Liver (tissue), 3 donors: ENCODE results near the gene RDH12.

Experiments used
- GABPA ChIP-seq, 2 donors: IDR thresholded peaks in 1 of 2; conservative IDR thresholded peaks in 1 of 2; 2 replicates each; pipeline ENCODE4 v1.6.1; 2016; ENCODE audit warnings: antibody characterized with exemption in 2 of 2, mild to moderate bottlenecking in 1 of 2, moderate library complexity in 1 of 2
- HNF4G ChIP-seq: IDR thresholded peaks from 2 replicates; pipeline ENCODE4 v1.6.1; 2016; ENCODE audit warnings: antibody characterized with exemption
- TF ChIP-seq, protein P1 (sequence below): fragments of 150-350 bp; IDR thresholded peaks from 2 replicates; pipeline ENCODE4 v1.5.1; 2017; ENCODE audit warnings: improper control_type of control experiment, low read depth, low read length; ENCODE audit not compliant: missing input control
- TF ChIP-seq, protein P2 (sequence below): IDR thresholded peaks from 2 replicates; pipeline ENCODE4 v1.6.1; 2016; ENCODE audit warnings: antibody characterized with exemption
- TF ChIP-seq, protein P3 (sequence below): IDR thresholded peaks from 2 replicates; pipeline ENCODE4 v1.6.1; 2016; ENCODE audit warnings: antibody characterized with exemption
- donor health status: healthy.
- donor health status: healthy.

- TF ChIP-seq, protein P1, sequence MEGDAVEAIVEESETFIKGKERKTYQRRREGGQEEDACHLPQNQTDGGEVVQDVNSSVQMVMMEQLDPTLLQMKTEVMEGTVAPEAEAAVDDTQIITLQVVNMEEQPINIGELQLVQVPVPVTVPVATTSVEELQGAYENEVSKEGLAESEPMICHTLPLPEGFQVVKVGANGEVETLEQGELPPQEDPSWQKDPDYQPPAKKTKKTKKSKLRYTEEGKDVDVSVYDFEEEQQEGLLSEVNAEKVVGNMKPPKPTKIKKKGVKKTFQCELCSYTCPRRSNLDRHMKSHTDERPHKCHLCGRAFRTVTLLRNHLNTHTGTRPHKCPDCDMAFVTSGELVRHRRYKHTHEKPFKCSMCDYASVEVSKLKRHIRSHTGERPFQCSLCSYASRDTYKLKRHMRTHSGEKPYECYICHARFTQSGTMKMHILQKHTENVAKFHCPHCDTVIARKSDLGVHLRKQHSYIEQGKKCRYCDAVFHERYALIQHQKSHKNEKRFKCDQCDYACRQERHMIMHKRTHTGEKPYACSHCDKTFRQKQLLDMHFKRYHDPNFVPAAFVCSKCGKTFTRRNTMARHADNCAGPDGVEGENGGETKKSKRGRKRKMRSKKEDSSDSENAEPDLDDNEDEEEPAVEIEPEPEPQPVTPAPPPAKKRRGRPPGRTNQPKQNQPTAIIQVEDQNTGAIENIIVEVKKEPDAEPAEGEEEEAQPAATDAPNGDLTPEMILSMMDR = no peak
- TF ChIP-seq HNF4G (no peak), GABPA (IDR thresholded peaks at IDR 0.05 in 1 of 2, conservative IDR thresholded peaks at IDR 0.05 in 1 of 2) (no peak)
- TF ChIP-seq, protein P2, sequence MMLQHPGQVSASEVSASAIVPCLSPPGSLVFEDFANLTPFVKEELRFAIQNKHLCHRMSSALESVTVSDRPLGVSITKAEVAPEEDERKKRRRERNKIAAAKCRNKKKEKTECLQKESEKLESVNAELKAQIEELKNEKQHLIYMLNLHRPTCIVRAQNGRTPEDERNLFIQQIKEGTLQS = no peak
- TF ChIP-seq, protein P3, sequence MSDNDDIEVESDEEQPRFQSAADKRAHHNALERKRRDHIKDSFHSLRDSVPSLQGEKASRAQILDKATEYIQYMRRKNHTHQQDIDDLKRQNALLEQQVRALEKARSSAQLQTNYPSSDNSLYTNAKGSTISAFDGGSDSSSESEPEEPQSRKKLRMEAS = no peak
These were observed 66.5 kb downstream of the RDH12 start for GRCh38 chr14:67768219-67768618.
